K562 (cell line): ENCODE measurements around the gene QPRT. TPM values are rescaled to one million over a fixed set of nuclear protein-coding genes. Genes with fewer than 3 reads are reported as not detected.

Source experiments
- CBX8 ChIP-seq: fragments of 200-600 bp; sonication (generic); IDR thresholded peaks from 2 replicates; pipeline ENCODE4 v1.6.1; 2012; ENCODE audit warnings: borderline replicate concordance, mixed run types, low read depth, mild to moderate bottlenecking, moderate library complexity, mixed read lengths, low read length, control low read depth, inconsistent platforms; ENCODE audit not compliant: poor library complexity, severe bottlenecking; ENCODE audit errors: extremely low read depth
- CREM ChIP-seq: IDR thresholded peaks from 2 replicates; pipeline ENCODE4 v1.6.1; 2014; ENCODE audit warnings: antibody characterized with exemption, low read depth
- DDX20 ChIP-seq: fragments of 450-650 bp; IDR thresholded peaks from 2 replicates; pipeline ENCODE4 v1.6.1; 2016; ENCODE audit warnings: missing genetic modification characterization, low read depth, mild to moderate bottlenecking, missing compliant biosample characterization, moderate library complexity
- NFE2 ChIP-seq: IDR thresholded peaks from 2 replicates; pipeline ENCODE4 v1.6.1; 2014; ENCODE audit warnings: antibody characterized with exemption, low read depth
- NR2C2 ChIP-seq, 2 experiments: fragments of 200-800 bp in 1 of 2; sonication (Bioruptor generic) in 1 of 2; sonication (generic) in 1 of 2; formaldehyde crosslinking in 1 of 2; IDR thresholded peaks; 2 replicates each; pipeline versions ENCODE4 v1.6.1 to v1.8.0; 2016 to 2022; ENCODE audit warnings: mild to moderate bottlenecking in 1 of 2, missing compliant biosample characterization in 1 of 2, missing genetic modification characterization in 1 of 2, missing genetic modification reagents in 1 of 2
- SRSF9 ChIP-seq: fragments of 200-400 bp; formaldehyde crosslinking; IDR thresholded peaks from 2 replicates; pipeline ENCODE4 v1.6.1; 2017; ENCODE audit warnings: low read depth, low read length, borderline replicate concordance
- STAT5A ChIP-seq: IDR thresholded peaks from 2 replicates; pipeline ENCODE4 v1.6.1; 2012; ENCODE audit warnings: low read length, inconsistent platforms, borderline replicate concordance
- polyA plus RNA-seq, 8 experiments: library from polyadenylated mRNA; depleted of rRNA in 4 of 8; stranded (reverse) in 5 of 8; unstranded in 3 of 8; fragments of >200 nt; fragmentation: Nextera tagmentation in 2 of 8; fragmentation: Illumina TruSeq in 1 of 8; extraction: Ambion mirVana in 2 of 8; extraction: Trizol in 1 of 8; gene quantifications; 2 replicates each; pipeline versions ENCODE4 v1.2.1 to v1.2.3, GENCODE V29; 2011 to 2014; ENCODE audit warnings: inconsistent platforms in 1 of 8, missing spikeins in 1 of 8
- total RNA-seq, 7 experiments: library from RNA; depleted of rRNA in 6 of 7; stranded (reverse); fragments of >200 nt in 6 of 7; fragmentation: Illumina TruSeq in 2 of 7; extraction: Trizol in 2 of 7; gene quantifications; 2 replicates each; pipeline versions ENCODE4 v1.2.1 to v1.2.3, GENCODE V29; 2011 to 2021; ENCODE audit warnings: low replicate concordance in 1 of 7
- TF ChIP-seq, protein P1 (sequence below): fragments of 200-800 bp; sonication (Bioruptor generic); IDR thresholded peaks from 2 replicates; pipeline ENCODE4 v1.6.1; 2017; ENCODE audit warnings: missing genetic modification characterization, missing compliant biosample characterization
- TF ChIP-seq, protein P2 (sequence below): sonication (generic); formaldehyde crosslinking; IDR thresholded peaks from 2 replicates; pipeline ENCODE4 v1.8.1; 2023; ENCODE audit warnings: mild to moderate bottlenecking, missing genetic modification reagents
- TF ChIP-seq, protein P3 (sequence below), 2 experiments: fragments of 450-650 bp; IDR thresholded peaks; 2 replicates each; pipeline ENCODE4 v1.6.1; 2018; ENCODE audit warnings: mild to moderate bottlenecking in 2 of 2, low read depth in 1 of 2; ENCODE audit not compliant: partially characterized antibody in 2 of 2
- TF ChIP-seq, protein P4 (sequence below), 2 experiments: fragments of 450-650 bp in 1 of 2; sonication (generic) in 1 of 2; formaldehyde crosslinking in 1 of 2; IDR thresholded peaks in 1 of 2; conservative IDR thresholded peaks in 1 of 2; 2 replicates each; pipeline versions ENCODE4 v1.6.1 to v1.8.1; 2016 to 2023; ENCODE audit warnings: mild to moderate bottlenecking in 2 of 2, moderate library complexity in 2 of 2, inconsistent platforms in 1 of 2, missing genetic modification reagents in 1 of 2
- TF ChIP-seq, protein P5 (sequence below): fragments of 450-650 bp; formaldehyde crosslinking; IDR thresholded peaks from 2 replicates; pipeline ENCODE4 v1.4.0; 2022; ENCODE audit warnings: missing genetic modification characterization

The QPRT gene
- total and polyA plus RNA-seq, 9 of the 15 experiments (the other 6 are each of a cell fraction or from before 2014, with no cell fraction given), result 7.7 to 112 (median 64.1) TPM

DNA sequence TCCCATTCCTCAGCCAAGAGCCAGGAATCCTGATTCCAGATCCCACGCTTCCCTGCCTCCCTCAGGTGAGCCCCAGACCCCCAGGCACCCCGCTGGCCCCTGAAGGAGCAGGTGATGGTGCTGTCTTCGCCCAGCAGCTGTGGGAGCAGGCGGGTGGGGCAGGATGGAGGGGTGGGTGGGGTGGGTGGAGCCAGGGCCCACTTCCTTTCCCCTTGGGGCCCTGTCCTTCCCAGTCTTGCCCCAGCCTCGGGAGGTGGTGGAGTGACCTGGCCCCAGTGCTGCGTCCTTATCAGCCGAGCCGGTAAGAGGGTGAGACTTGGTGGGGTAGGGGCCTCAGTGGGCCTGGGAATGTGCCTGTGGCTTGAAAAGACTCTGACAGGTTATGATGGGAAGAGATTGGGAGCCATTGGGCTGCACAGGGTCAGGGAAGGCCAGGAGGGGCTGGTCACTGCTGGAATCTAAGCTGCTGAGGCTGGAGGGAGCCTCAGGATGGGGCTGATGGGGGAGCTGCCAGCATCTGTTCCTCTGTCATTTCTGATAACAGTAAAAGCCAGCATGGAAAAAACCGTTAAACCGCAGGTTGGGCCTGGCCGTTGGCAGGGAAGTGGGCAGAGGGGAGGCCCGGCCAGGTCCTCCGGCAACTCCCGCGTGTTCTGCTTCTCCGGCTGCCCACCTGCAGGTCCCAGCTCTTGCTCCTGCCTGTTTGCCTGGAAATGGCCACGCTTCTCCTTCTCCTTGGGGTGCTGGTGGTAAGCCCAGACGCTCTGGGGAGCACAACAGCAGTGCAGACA is 15.8 kb upstream of the QPRT start, which contains the start of gene SPN (continued):
- TF ChIP-seq CBX8 (no peak), SRSF9 (no peak), NFE2 (peak; percentile 31; the same call in 1 of the 2 replicates), NR2C2 (CRISPR knock-in tag; IDR thresholded peaks at IDR 0.05) (0 out of 2 replicates have a peak, but pooled peaks have one; percentile 33), NR2C2 (tag; IDR thresholded peaks at IDR 0.05) (peak; percentile 73), STAT5A (peak; percentile 79), DDX20 (no peak), CREM (peak; percentile 68)
- TF ChIP-seq, protein P1, sequence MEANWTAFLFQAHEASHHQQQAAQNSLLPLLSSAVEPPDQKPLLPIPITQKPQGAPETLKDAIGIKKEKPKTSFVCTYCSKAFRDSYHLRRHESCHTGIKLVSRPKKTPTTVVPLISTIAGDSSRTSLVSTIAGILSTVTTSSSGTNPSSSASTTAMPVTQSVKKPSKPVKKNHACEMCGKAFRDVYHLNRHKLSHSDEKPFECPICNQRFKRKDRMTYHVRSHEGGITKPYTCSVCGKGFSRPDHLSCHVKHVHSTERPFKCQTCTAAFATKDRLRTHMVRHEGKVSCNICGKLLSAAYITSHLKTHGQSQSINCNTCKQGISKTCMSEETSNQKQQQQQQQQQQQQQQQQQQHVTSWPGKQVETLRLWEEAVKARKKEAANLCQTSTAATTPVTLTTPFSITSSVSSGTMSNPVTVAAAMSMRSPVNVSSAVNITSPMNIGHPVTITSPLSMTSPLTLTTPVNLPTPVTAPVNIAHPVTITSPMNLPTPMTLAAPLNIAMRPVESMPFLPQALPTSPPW (CRISPR knock-in tag), result peak; percentile 98
- TF ChIP-seq, protein P2, sequence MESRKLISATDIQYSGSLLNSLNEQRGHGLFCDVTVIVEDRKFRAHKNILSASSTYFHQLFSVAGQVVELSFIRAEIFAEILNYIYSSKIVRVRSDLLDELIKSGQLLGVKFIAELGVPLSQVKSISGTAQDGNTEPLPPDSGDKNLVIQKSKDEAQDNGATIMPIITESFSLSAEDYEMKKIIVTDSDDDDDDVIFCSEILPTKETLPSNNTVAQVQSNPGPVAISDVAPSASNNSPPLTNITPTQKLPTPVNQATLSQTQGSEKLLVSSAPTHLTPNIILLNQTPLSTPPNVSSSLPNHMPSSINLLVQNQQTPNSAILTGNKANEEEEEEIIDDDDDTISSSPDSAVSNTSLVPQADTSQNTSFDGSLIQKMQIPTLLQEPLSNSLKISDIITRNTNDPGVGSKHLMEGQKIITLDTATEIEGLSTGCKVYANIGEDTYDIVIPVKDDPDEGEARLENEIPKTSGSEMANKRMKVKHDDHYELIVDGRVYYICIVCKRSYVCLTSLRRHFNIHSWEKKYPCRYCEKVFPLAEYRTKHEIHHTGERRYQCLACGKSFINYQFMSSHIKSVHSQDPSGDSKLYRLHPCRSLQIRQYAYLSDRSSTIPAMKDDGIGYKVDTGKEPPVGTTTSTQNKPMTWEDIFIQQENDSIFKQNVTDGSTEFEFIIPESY, result no peak
- TF ChIP-seq, protein P3, sequence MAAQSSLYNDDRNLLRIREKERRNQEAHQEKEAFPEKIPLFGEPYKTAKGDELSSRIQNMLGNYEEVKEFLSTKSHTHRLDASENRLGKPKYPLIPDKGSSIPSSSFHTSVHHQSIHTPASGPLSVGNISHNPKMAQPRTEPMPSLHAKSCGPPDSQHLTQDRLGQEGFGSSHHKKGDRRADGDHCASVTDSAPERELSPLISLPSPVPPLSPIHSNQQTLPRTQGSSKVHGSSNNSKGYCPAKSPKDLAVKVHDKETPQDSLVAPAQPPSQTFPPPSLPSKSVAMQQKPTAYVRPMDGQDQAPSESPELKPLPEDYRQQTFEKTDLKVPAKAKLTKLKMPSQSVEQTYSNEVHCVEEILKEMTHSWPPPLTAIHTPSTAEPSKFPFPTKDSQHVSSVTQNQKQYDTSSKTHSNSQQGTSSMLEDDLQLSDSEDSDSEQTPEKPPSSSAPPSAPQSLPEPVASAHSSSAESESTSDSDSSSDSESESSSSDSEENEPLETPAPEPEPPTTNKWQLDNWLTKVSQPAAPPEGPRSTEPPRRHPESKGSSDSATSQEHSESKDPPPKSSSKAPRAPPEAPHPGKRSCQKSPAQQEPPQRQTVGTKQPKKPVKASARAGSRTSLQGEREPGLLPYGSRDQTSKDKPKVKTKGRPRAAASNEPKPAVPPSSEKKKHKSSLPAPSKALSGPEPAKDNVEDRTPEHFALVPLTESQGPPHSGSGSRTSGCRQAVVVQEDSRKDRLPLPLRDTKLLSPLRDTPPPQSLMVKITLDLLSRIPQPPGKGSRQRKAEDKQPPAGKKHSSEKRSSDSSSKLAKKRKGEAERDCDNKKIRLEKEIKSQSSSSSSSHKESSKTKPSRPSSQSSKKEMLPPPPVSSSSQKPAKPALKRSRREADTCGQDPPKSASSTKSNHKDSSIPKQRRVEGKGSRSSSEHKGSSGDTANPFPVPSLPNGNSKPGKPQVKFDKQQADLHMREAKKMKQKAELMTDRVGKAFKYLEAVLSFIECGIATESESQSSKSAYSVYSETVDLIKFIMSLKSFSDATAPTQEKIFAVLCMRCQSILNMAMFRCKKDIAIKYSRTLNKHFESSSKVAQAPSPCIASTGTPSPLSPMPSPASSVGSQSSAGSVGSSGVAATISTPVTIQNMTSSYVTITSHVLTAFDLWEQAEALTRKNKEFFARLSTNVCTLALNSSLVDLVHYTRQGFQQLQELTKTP (IDR thresholded peaks at IDR 0.05; ENCODE audit: low read depth in 1 of 2, partially characterized antibody in 2 of 2), result no peak
- TF ChIP-seq, protein P4, sequence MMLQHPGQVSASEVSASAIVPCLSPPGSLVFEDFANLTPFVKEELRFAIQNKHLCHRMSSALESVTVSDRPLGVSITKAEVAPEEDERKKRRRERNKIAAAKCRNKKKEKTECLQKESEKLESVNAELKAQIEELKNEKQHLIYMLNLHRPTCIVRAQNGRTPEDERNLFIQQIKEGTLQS (IDR thresholded peaks at IDR 0.05), result no peak
- TF ChIP-seq, protein P4 (CRISPR knock-in tag; conservative IDR thresholded peaks at IDR 0.05), result 0 out of 2 replicates have a peak, but pooled peaks have one; percentile 32
- TF ChIP-seq, protein P5, sequence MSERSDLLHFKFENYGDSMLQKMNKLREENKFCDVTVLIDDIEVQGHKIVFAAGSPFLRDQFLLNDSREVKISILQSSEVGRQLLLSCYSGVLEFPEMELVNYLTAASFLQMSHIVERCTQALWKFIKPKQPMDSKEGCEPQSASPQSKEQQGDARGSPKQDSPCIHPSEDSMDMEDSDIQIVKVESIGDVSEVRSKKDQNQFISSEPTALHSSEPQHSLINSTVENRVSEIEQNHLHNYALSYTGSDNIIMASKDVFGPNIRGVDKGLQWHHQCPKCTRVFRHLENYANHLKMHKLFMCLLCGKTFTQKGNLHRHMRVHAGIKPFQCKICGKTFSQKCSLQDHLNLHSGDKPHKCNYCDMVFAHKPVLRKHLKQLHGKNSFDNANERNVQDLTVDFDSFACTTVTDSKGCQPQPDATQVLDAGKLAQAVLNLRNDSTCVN, result no peak
